Measurements from ENCODE around the gene EML2.
"Not testable (repeated sequence)": the region's sequence is repeated elsewhere in the genome, so short reads cannot be mapped to it uniquely, and the experiment has no call there.

The EML2 gene

GRCh38 chr19:45650722-45651121 lies 11.5 kb upstream of the EML2 start:
- no peak for DNase-seq

- DNase-seq, result no peak
These were observed 7.1 kb upstream of the EML2 start for GRCh38 chr19:45646345-45646698.

GRCh38 chr19:45645631-45646344 lies 6.6 kb upstream of the EML2 start:
- DNase-seq, result peak; percentile 90

GRCh38 chr19:45645068-45645630 lies 6.0 kb upstream of the EML2 start:
- no peak for DNase-seq

GRCh38 chr19:45643927-45644771 lies 5.0 kb upstream of the EML2 start:
- DNase-seq, result no peak

GRCh38 chr19:45643024-45643926 lies 4.1 kb upstream of the EML2 start:
- DNase-seq, result peak; percentile 75

- peak; percentile 67 for DNase-seq
These were observed 2.3 kb upstream of the EML2 start for GRCh38 chr19:45641274-45642105.

- DNase-seq, result no peak
These were observed 1.7 kb upstream of the EML2 start for GRCh38 chr19:45640849-45641273.

- peak; percentile 45 for DNase-seq
These were observed 1.1 kb downstream of the EML2 start for GRCh38 chr19:45637890-45638667.

GRCh38 chr19:45636902-45637301 lies 2.3 kb downstream of the EML2 start:
- DNase-seq, result no peak

GRCh38 chr19:45636275-45636674 lies 2.9 kb downstream of the EML2 start:
- DNase-seq, result no peak

GRCh38 chr19:45632468-45633196 lies 6.6 kb downstream of the EML2 start:
- peak; percentile 79 for DNase-seq

- peak; percentile 94 for DNase-seq
These were observed 8.7 kb downstream of the EML2 start for GRCh38 chr19:45630463-45630862.

- no peak for DNase-seq
These were observed 9.5 kb downstream of the EML2 start for GRCh38 chr19:45629704-45630103.

- not testable (repeated sequence) for DNase-seq
These were observed 11.0 kb downstream of the EML2 start for GRCh38 chr19:45628219-45628618.

GRCh38 chr19:45623984-45624383 lies 15.2 kb downstream of the EML2 start:
- no peak for DNase-seq

- no peak for DNase-seq
These were observed 17.2 kb downstream of the EML2 start for GRCh38 chr19:45621976-45622503.

GRCh38 chr19:45621389-45621788 lies 17.8 kb downstream of the EML2 start:
- no peak for DNase-seq

GRCh38 chr19:45616704-45617017 lies 22.5 kb downstream of the EML2 start:
- no peak for DNase-seq
